Kidney (tissue), 14 donors: ENCODE measurements around the gene CACNA1A. TPM values are rescaled to one million over a fixed set of nuclear protein-coding genes. Genes with fewer than 3 reads are reported as not detected.
"Not testable (repeated sequence)": the region's sequence is repeated elsewhere in the genome, so short reads cannot be mapped to it uniquely, and the experiment has no call there.

Experiments
- DNase-seq, 5 donors: peaks; one replicate each; pipeline ENCODE4 v3.0.0-alpha.2; 2013 to 2020
- FAIRE-seq: peaks from 2 replicates; lab custom pipeline; 2012; peaks lifted over from hg19 to GRCh38; lab: Jason Lieb, UNC
- H3K27ac ChIP-seq, 2 donors: one replicate each; pipeline ENCODE4 v1.7.0; 2013; ENCODE audit warnings: low read depth in 2 of 2, low read length in 2 of 2, inconsistent platforms in 1 of 2
- H3K27me3 ChIP-seq: one replicate; pipeline ENCODE4 v1.7.1; 2013; ENCODE audit warnings: low read length, inconsistent platforms; ENCODE audit not compliant: control insufficient read depth, insufficient read depth
- H3K36me3 ChIP-seq, 3 donors: one replicate each; pipeline versions ENCODE4 v1.7.0 to v1.7.1; 2013; ENCODE audit warnings: low read length in 3 of 3, control low read depth in 1 of 3, inconsistent platforms in 1 of 3; ENCODE audit not compliant: insufficient read depth in 3 of 3, control insufficient read depth in 2 of 3
- H3K4me1 ChIP-seq, 3 donors: one replicate each; pipeline versions ENCODE4 v1.7.0 to v1.7.1; 2013; ENCODE audit warnings: low read length in 3 of 3, inconsistent platforms in 1 of 3, low read depth in 1 of 3; ENCODE audit not compliant: control insufficient read depth in 2 of 3, insufficient read depth in 2 of 3
- H3K4me3 ChIP-seq, 3 donors: one replicate each; pipeline versions ENCODE4 v1.7.0 to v1.8.1; 2013; ENCODE audit warnings: low read length in 3 of 3, control low read depth in 1 of 3, inconsistent platforms in 1 of 3
- H3K9ac ChIP-seq, 3 donors: one replicate each; pipeline versions ENCODE4 v1.7.0 to v1.7.1; 2013; ENCODE audit warnings: low read length in 3 of 3, control low read depth in 1 of 3, inconsistent platforms in 1 of 3
- H3K9me3 ChIP-seq, 3 donors: one replicate each; pipeline versions ENCODE4 v1.7.0 to v1.7.1; 2013; ENCODE audit warnings: low read length in 3 of 3, control low read depth in 1 of 3, inconsistent platforms in 1 of 3; ENCODE audit not compliant: control insufficient read depth in 2 of 3, insufficient read depth in 1 of 3
- CTCF ChIP-seq: IDR thresholded peaks from 3 replicates; pipeline ENCODE4 v1.5.1; 2012; ENCODE audit warnings: mild to moderate bottlenecking, moderate library complexity, borderline replicate concordance; ENCODE audit not compliant: insufficient read depth; ENCODE audit errors: extremely low read depth
- intact Hi-C: fragments of 100-400 bp; cut with DNase I; formaldehyde crosslinking; loops from one replicate; pipeline ENCODE4 v1.11.1; 2022
- polyA plus RNA-seq: library from polyadenylated mRNA; stranded (reverse); fragments of 350-450 nt; fragmentation: Illumina TruSeq; extraction: RNeasy Lipid Tissue Mini Kit (QIAGEN cat#74804); gene quantifications from one replicate; pipeline ENCODE4 v1.2.3, GENCODE V29; 2014; ENCODE audit warnings: low read depth, low replicate concordance; ENCODE audit not compliant: insufficient read depth
- total RNA-seq: library from RNA; stranded (reverse); fragmentation: NEBNext Ultra II Directional; extraction: Animal tissue kit (Norgen Biotek cat#: 25700); gene quantifications from one replicate; pipeline ENCODE4 v1.2.1, GENCODE V29; 2021
- donor health status: control.
- donor health status: control.
- donor health status: control.
- donor health status: control.
- donor health status: control.
- donor health status: DM: yes; HTN: yes; CAD: no.
- donor health status: Normal renal cell carcinoma (clear cell type).

CACNA1A gene
- total and polyA plus RNA-seq, 2 donors from 2014 or later: 0.30 to 1.7 TPM

- Histone ChIP-seq H3K9me3 (no peaks in the 10 kb centered on the region), H3K9ac (no peak overlapping the region), H3K36me3 (no peaks in the 10 kb centered on the region), H3K27ac (no peak overlapping the region), H3K4me3 (no peak overlapping the region), H3K4me1 (no peaks in the 10 kb centered on the region), H3K27me3 (no peaks in the 10 kb centered on the region)
- FAIRE-seq (no peak), DNase-seq (no peak)
- intact Hi-C loops: loop anchor here (5.0 kb wide), 1 partner anchor 64 kb away; no protein-coding TSS in a partner anchor
- no peak for TF ChIP-seq CTCF
These were observed 245.2 kb downstream of the CACNA1A start for GRCh38 chr19:13260883-13261653.

DNA sequence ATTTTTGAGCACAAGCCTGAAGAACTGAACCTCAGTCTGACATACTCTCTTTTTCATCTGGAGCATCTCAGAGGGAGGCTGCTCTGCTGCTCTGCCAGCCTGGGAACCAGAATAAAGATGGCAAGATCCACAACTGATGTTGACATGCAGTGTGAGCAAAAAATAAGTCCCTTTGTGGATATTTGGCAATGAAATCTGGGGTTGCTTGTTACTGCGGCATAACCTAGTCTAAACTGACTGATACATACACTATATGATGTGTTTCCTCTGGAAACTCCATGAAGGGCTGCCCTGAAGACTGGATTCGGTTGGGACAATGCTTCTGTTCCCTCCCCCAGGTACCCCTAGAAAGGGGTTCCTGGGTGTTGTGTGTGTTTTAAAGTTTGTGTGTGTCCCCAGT lies 249.4 kb downstream of the CACNA1A start:
- no peak overlapping the region for H3K4me3 ChIP-seq
- TF ChIP-seq CTCF: no peak
- intact Hi-C loops: no loop called here
- no peaks in the 10 kb centered on the region for H3K36me3 ChIP-seq
- FAIRE-seq: no peak
- H3K4me1 ChIP-seq: no peaks in the 10 kb centered on the region
- H3K27me3 ChIP-seq: no peaks in the 10 kb centered on the region
- H3K9me3 ChIP-seq: no peaks in the 10 kb centered on the region
- no peak overlapping the region for H3K27ac ChIP-seq
- no peak overlapping the region for H3K9ac ChIP-seq
- no peak for DNase-seq

DNA sequence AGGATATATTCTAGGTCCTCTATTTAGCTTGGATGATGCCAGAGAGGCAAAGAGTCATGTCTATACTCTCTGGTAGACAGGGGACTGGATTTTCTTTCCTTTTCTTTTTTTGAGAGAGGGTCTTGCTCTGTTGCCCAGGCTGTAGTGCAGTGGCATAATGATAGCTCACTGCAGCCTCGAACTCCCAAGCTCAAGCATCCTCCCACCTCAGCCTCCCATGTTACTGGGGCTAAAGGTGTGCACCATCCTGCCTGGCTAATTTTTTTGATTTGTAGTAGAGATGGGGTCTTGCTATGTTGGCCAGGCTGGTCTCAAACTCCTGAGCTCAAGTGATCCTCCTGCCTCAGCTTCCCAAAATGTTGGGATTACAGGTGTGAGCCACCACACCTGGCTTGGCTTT lies 249.9 kb downstream of the CACNA1A start:
- H3K9me3 ChIP-seq, H3K36me3 ChIP-seq, H3K9ac ChIP-seq, H3K27me3 ChIP-seq, FAIRE-seq, DNase-seq, H3K27ac ChIP-seq, H3K4me1 ChIP-seq, intact Hi-C loops, H3K4me3 ChIP-seq: not testable (repeated sequence)

- H3K36me3 ChIP-seq: no peaks in the 10 kb centered on the region
- TF ChIP-seq CTCF: no peak
- no peak for DNase-seq
- no peaks in the 10 kb centered on the region for H3K4me1 ChIP-seq
- H3K9me3 ChIP-seq: no peaks in the 10 kb centered on the region
- no peak overlapping the region for H3K27ac ChIP-seq
- no peak for FAIRE-seq
- intact Hi-C loops: no loop called here
- H3K4me3 ChIP-seq: no peak overlapping the region
- H3K27me3 ChIP-seq: no peaks in the 10 kb centered on the region
- H3K9ac ChIP-seq: no peak overlapping the region
These were observed 250.6 kb downstream of the CACNA1A start for GRCh38 chr19:13255719-13256059.
